ENCODE data around the gene SH3TC2.

Gene SH3TC2

GRCh38 chr5:149030838-149031397 is 31.9 kb downstream of the SH3TC2 start:
- in situ Hi-C loops (cut with MboI; ENCODE audit: low sequenced_read_pairs) = loop anchor here (10.0 kb wide), 1 partner anchor 296 kb away; no protein-coding TSS in a partner anchor

GRCh38 chr5:149030392-149030791 is 32.5 kb downstream of the SH3TC2 start:
- in situ Hi-C loops (cut with MboI; ENCODE audit: low sequenced_read_pairs) = loop anchor here (10.0 kb wide), 1 partner anchor 296 kb away; no protein-coding TSS in a partner anchor

GRCh38 chr5:149028984-149029383 is 33.9 kb downstream of the SH3TC2 start:
- in situ Hi-C loops (cut with MboI; ENCODE audit: low sequenced_read_pairs) = no loop called here

GRCh38 chr5:149028161-149028560 is 34.7 kb downstream of the SH3TC2 start:
- in situ Hi-C loops (cut with MboI; ENCODE audit: low sequenced_read_pairs) = no loop called here

GRCh38 chr5:149027636-149028035 is 35.2 kb downstream of the SH3TC2 start:
- in situ Hi-C loops (cut with MboI; ENCODE audit: low sequenced_read_pairs) = no loop called here

GRCh38 chr5:149024943-149025342 is 37.9 kb downstream of the SH3TC2 start:
- in situ Hi-C loops (cut with MboI; ENCODE audit: low sequenced_read_pairs) = no loop called here

- in situ Hi-C loops (cut with MboI; ENCODE audit: low sequenced_read_pairs) = no loop called here
These were observed 38.4 kb downstream of the SH3TC2 start for GRCh38 chr5:149024477-149024876.

GRCh38 chr5:149022200-149022599 is 40.7 kb downstream of the SH3TC2 start:
- in situ Hi-C loops (cut with MboI; ENCODE audit: low sequenced_read_pairs) = no loop called here

GRCh38 chr5:149019679-149020078 is 43.2 kb downstream of the SH3TC2 start:
- in situ Hi-C loops (cut with MboI; ENCODE audit: low sequenced_read_pairs) = no loop called here

GRCh38 chr5:149018909-149019443 is 43.9 kb downstream of the SH3TC2 start:
- in situ Hi-C loops (cut with MboI; ENCODE audit: low sequenced_read_pairs) = no loop called here

- in situ Hi-C loops (cut with MboI; ENCODE audit: low sequenced_read_pairs) = no loop called here
These were observed 45.2 kb downstream of the SH3TC2 start for GRCh38 chr5:149017636-149018035.

- in situ Hi-C loops (cut with MboI; ENCODE audit: low sequenced_read_pairs) = no loop called here
These were observed 47.3 kb downstream of the SH3TC2 start for GRCh38 chr5:149015561-149015960.

GRCh38 chr5:149015126-149015525 is 47.7 kb downstream of the SH3TC2 start:
- in situ Hi-C loops (cut with MboI; ENCODE audit: low sequenced_read_pairs) = no loop called here

GRCh38 chr5:149014571-149015031 is 48.3 kb downstream of the SH3TC2 start:
- in situ Hi-C loops (cut with MboI; ENCODE audit: low sequenced_read_pairs) = no loop called here

GRCh38 chr5:149013796-149014195 is 49.1 kb downstream of the SH3TC2 start:
- in situ Hi-C loops (cut with MboI; ENCODE audit: low sequenced_read_pairs) = no loop called here

- in situ Hi-C loops (cut with MboI; ENCODE audit: low sequenced_read_pairs) = no loop called here
These were observed 50.5 kb downstream of the SH3TC2 start for GRCh38 chr5:149012350-149012749.

GRCh38 chr5:149011728-149012127 is 51.1 kb downstream of the SH3TC2 start:
- in situ Hi-C loops (cut with MboI; ENCODE audit: low sequenced_read_pairs) = no loop called here

- in situ Hi-C loops (cut with MboI; ENCODE audit: low sequenced_read_pairs) = no loop called here
These were observed 51.8 kb downstream of the SH3TC2 start for GRCh38 chr5:149011084-149011483.

- in situ Hi-C loops (cut with MboI; ENCODE audit: low sequenced_read_pairs) = no loop called here
These were observed 55.7 kb downstream of the SH3TC2 start for GRCh38 chr5:149007174-149007573.

GRCh38 chr5:149006426-149006825 is 56.4 kb downstream of the SH3TC2 start:
- in situ Hi-C loops (cut with MboI; ENCODE audit: low sequenced_read_pairs) = no loop called here

- in situ Hi-C loops (cut with MboI; ENCODE audit: low sequenced_read_pairs) = no loop called here
These were observed 57.6 kb downstream of the SH3TC2 start for GRCh38 chr5:149005077-149005892.

- in situ Hi-C loops (cut with MboI; ENCODE audit: low sequenced_read_pairs) = no loop called here
These were observed 58.3 kb downstream of the SH3TC2 start for GRCh38 chr5:149004559-149004958.

Measured in HL-60/S4 (cell line).